Peyer's patch (tissue), 4 donors: ENCODE results near the gene PCBP3. TPM values are rescaled to one million over a fixed set of nuclear protein-coding genes. Genes with fewer than 3 reads are reported as not detected.

Experiments used
- DNase-seq, 3 donors: peaks; one replicate each; pipeline ENCODE4 v3.0.0-alpha.2; 2017 to 2019
- H3K27ac ChIP-seq, 4 donors: fragments of 200-600 bp; sonication (generic); one replicate each; pipeline ENCODE4 v1.5.1; 2016 to 2019
- H3K27me3 ChIP-seq, 2 donors: fragments of 200-600 bp; sonication (generic); one replicate each; pipeline ENCODE4 v1.5.1; 2019
- H3K36me3 ChIP-seq, 3 donors: fragments of 200-600 bp; sonication (generic); one replicate each; pipeline ENCODE4 v1.5.1; 2016 to 2019
- H3K4me1 ChIP-seq, 4 donors: fragments of 200-600 bp; sonication (generic); one replicate each; pipeline ENCODE4 v1.5.1; 2016 to 2019
- H3K4me3 ChIP-seq, 4 donors: fragments of 200-600 bp; sonication (generic); 1 replicate in 3 of 4; 2 replicates in 1 of 4; pipeline ENCODE4 v1.5.1; 2016 to 2019; ENCODE audit warnings: mild to moderate bottlenecking in 1 of 4
- H3K9me3 ChIP-seq, 4 donors: fragments of 200-600 bp; sonication (generic); one replicate each; pipeline ENCODE4 v1.5.1; 2016 to 2019; ENCODE audit warnings: mild to moderate bottlenecking in 1 of 4
- POLR2A ChIP-seq, 2 donors: fragments of 450-650 bp; IDR thresholded peaks; one replicate each; pipeline ENCODE4 v1.5.1; 2017; ENCODE audit warnings: antibody characterized with exemption in 2 of 2, mild to moderate bottlenecking in 2 of 2, moderate library complexity in 2 of 2
- total RNA-seq, 4 donors: library from RNA; depleted of rRNA; stranded (reverse); fragments of >200 nt; gene quantifications; one replicate each; pipeline ENCODE4 v1.1.0, GENCODE V29; 2016
- TF ChIP-seq, protein P1 (sequence below), 6 experiments: fragments of 450-650 bp in 4 of 6; fragments of 200-600 bp in 2 of 6; sonication (generic) in 1 of 6; IDR thresholded peaks; one replicate each; pipeline ENCODE4 v1.5.1; 2017 to 2019; ENCODE audit warnings: antibody characterized with exemption in 6 of 6, mild to moderate bottlenecking in 3 of 6, moderate library complexity in 1 of 6

Gene PCBP3
- total RNA-seq, 4 donors from 2014 or later: 1.1 to 6.0 (median 4.4) TPM; not detected in 1

- Histone ChIP-seq H3K4me3 (no peak overlapping the region), H3K27ac (no peak overlapping the region), H3K4me1 (no peaks in the 10 kb centered on the region), H3K36me3 (no peaks in the 10 kb centered on the region), H3K27me3 (no peaks in the 10 kb centered on the region), H3K9me3 (no peaks in the 10 kb centered on the region)
- TF ChIP-seq, protein P1, sequence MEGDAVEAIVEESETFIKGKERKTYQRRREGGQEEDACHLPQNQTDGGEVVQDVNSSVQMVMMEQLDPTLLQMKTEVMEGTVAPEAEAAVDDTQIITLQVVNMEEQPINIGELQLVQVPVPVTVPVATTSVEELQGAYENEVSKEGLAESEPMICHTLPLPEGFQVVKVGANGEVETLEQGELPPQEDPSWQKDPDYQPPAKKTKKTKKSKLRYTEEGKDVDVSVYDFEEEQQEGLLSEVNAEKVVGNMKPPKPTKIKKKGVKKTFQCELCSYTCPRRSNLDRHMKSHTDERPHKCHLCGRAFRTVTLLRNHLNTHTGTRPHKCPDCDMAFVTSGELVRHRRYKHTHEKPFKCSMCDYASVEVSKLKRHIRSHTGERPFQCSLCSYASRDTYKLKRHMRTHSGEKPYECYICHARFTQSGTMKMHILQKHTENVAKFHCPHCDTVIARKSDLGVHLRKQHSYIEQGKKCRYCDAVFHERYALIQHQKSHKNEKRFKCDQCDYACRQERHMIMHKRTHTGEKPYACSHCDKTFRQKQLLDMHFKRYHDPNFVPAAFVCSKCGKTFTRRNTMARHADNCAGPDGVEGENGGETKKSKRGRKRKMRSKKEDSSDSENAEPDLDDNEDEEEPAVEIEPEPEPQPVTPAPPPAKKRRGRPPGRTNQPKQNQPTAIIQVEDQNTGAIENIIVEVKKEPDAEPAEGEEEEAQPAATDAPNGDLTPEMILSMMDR (IDR thresholded peaks at IDR 0.05): no peak
- no peak for TF ChIP-seq POLR2A (IDR thresholded peaks at IDR 0.05)
- DNase-seq: no peak
Measured at GRCh38 chr21:45796003-45796402, 152.5 kb downstream of the PCBP3 start.

- TF ChIP-seq, protein P1 (IDR thresholded peaks at IDR 0.05): no peak
- no peak for TF ChIP-seq POLR2A (IDR thresholded peaks at IDR 0.05)
- H3K4me3 ChIP-seq: no peak overlapping the region
- H3K27me3 ChIP-seq: no peaks in the 10 kb centered on the region
- no peak overlapping the region for H3K27ac ChIP-seq
- H3K4me1 ChIP-seq: no peaks in the 10 kb centered on the region
- no peaks in the 10 kb centered on the region for H3K9me3 ChIP-seq
- DNase-seq: no peak
- no peaks in the 10 kb centered on the region for H3K36me3 ChIP-seq
Measured at GRCh38 chr21:45797338-45797737, 153.8 kb downstream of the PCBP3 start.

- Histone ChIP-seq H3K27me3 (no peaks in the 10 kb centered on the region), H3K36me3 (no peaks in the 10 kb centered on the region), H3K27ac (no peak overlapping the region), H3K4me1 (no peaks in the 10 kb centered on the region), H3K9me3 (no peaks in the 10 kb centered on the region), H3K4me3 (no peak overlapping the region)
- TF ChIP-seq, protein P1 (IDR thresholded peaks at IDR 0.05): no peak
- no peak for TF ChIP-seq POLR2A (IDR thresholded peaks at IDR 0.05)
- no peak for DNase-seq
Measured at GRCh38 chr21:45799765-45800338, 156.3 kb downstream of the PCBP3 start.

- H3K4me3 ChIP-seq: no peak overlapping the region
- no peak for DNase-seq
- no peaks in the 10 kb centered on the region for H3K4me1 ChIP-seq
- H3K27ac ChIP-seq: no peak overlapping the region
- TF ChIP-seq, protein P1 (IDR thresholded peaks at IDR 0.05): no peak
- no peak for TF ChIP-seq POLR2A (IDR thresholded peaks at IDR 0.05)
- no peaks in the 10 kb centered on the region for H3K36me3 ChIP-seq
- H3K27me3 ChIP-seq: no peaks in the 10 kb centered on the region
- no peaks in the 10 kb centered on the region for H3K9me3 ChIP-seq
Measured at GRCh38 chr21:45800339-45801080, 157.0 kb downstream of the PCBP3 start.

DNA sequence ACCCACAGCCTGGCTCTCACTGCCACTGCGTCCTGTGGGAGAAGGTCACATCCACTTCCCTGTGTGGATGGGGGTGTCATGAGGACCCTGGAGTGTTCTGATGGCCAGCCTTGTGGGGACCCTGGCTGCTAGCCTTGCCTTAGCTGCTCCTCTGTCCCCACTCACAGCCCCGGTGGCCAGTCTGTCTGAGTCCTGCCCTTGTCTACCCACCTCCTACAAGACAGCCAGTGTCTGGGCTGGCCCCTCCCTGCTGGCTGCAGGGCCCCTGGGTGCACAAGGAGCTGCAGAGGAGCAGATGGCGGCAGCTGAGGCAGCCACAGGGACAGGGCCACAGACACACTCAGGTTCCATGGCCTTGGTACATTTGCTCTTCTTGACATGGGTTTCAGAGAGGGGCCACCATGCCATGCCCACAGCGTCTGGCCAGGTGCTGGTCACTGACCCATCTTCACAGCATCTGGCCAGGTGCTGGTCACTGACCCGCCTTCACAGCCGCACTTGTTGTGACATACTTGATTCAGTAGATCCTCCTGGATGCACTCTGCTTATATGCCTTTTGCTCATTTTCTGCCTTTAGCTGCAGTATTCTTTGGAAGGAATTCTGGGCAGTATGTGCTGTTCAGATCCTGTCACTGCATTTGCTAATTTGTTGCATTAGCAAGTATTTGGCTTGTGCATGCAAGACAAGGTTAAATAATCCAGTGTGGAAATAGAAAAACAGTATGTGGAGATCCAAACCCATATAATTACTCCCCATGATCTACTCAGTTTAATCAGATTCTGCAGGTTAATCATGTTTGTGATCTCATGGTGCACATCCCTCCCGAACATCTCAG lies 157.8 kb downstream of the PCBP3 start:
- Histone ChIP-seq H3K4me3 (no peak overlapping the region), H3K36me3 (no peaks in the 10 kb centered on the region), H3K9me3 (no peaks in the 10 kb centered on the region), H3K27me3 (no peaks in the 10 kb centered on the region), H3K27ac (no peak overlapping the region), H3K4me1 (no peaks in the 10 kb centered on the region)
- TF ChIP-seq, protein P1 (IDR thresholded peaks at IDR 0.05): no peak
- no peak for TF ChIP-seq POLR2A (IDR thresholded peaks at IDR 0.05)
- DNase-seq: no peak
